Measurements from ENCODE around the gene CELF4. TPM values are rescaled to one million over a fixed set of nuclear protein-coding genes. Genes with fewer than 3 reads are reported as not detected.
A peak's percentile ranks its signal among the peaks of the same experiment; 100 is the strongest.

CELF4 gene
- total and polyA plus RNA-seq, 2 donors (not counting 3 experiments of a cell fraction or from before 2014, with no cell fraction given): not detected

- H3K27me3 ChIP-seq (ENCODE audit: control insufficient read depth in 2 of 2, insufficient read depth in 2 of 2, low read length in 2 of 2): peaks cover 21 to 30% of the 10 kb centered on the region in 2 experiments
- DNase-seq (ENCODE audit: low read depth, low spot score) (no peak), FAIRE-seq (no peak)
- no peak overlapping the region for H3K9ac ChIP-seq (replicated peaks; ENCODE audit: extremely low read depth, insufficient read depth, low read length)
- H3K79me2 ChIP-seq (ENCODE audit: control insufficient read depth, insufficient read depth, low read length): no peaks in the 10 kb centered on the region
- no peaks in the 10 kb centered on the region for H4K20me1 ChIP-seq (replicated peaks; ENCODE audit: control insufficient read depth, extremely low read depth, insufficient read depth, low read length)
- dilution Hi-C loops (cut with MboI; ENCODE audit: extremely low pct_ligation_motif_present, low sequenced_read_pairs) (no loop called here), intact Hi-C loops (cut with micrococcal nuclease) (no loop called here)
- TF ChIP-seq MYC (IDR thresholded peaks at IDR 0.05; ENCODE audit: low read depth, low read length): no peak
- no peak for TF ChIP-seq FOS (IDR thresholded peaks at IDR 0.05; ENCODE audit: borderline replicate concordance, insufficient read depth, low read length)
- TF ChIP-seq POLR2A (IDR thresholded peaks at IDR 0.05; ENCODE audit: low read depth, low read length): no peak
- TF ChIP-seq, protein P1, sequence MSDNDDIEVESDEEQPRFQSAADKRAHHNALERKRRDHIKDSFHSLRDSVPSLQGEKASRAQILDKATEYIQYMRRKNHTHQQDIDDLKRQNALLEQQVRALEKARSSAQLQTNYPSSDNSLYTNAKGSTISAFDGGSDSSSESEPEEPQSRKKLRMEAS (IDR thresholded peaks at IDR 0.05; ENCODE audit: insufficient read depth, insufficient read length): no peak
- no peak for TF ChIP-seq CTCF (IDR thresholded peaks at IDR 0.05; ENCODE audit: extremely low read depth in 1 of 2, insufficient read depth in 1 of 2, low read depth in 1 of 2, low read length in 2 of 2)
- no peak for TF ChIP-seq EZH2 (IDR thresholded peaks at IDR 0.05; ENCODE audit: borderline replicate concordance, low read depth, low read length, severe bottlenecking)
- TF ChIP-seq JUN (IDR thresholded peaks at IDR 0.05; ENCODE audit: borderline replicate concordance, insufficient read depth, insufficient read length, low read depth): no peak
- no peak for TF ChIP-seq POLR2AphosphoS5 (IDR thresholded peaks at IDR 0.05; ENCODE audit: insufficient read depth, low read depth, low read length)
- TF ChIP-seq GATA2 (IDR thresholded peaks at IDR 0.05; ENCODE audit: insufficient read depth, insufficient read length, low read depth, low read length): no peak
- POLR2A ChIA-PET: no interaction called here
- H2AFZ ChIP-seq (ENCODE audit: low read depth, low read length): no peak overlapping the region
- H3K4me3 ChIP-seq (replicated peaks in 1 of 3; ENCODE audit: insufficient read depth in 1 of 3, low read depth in 1 of 3, low read length in 3 of 3): peak overlapping the region in 1 of 3 experiments; percentile 16
- no peaks in the 10 kb centered on the region for H3K36me3 ChIP-seq (ENCODE audit: control insufficient read depth in 2 of 2, extremely low read depth in 1 of 2, insufficient read depth in 2 of 2, low read length in 2 of 2)
- CTCF ChIA-PET: no interaction called here
- H3K4me1 ChIP-seq (ENCODE audit: control insufficient read depth, extremely low read depth, insufficient read depth, low read length): no peaks in the 10 kb centered on the region
- no peaks in the 10 kb centered on the region for H3K9me3 ChIP-seq (replicated peaks; ENCODE audit: control insufficient read depth, insufficient read depth, low read length)
- no peak overlapping the region for H3K4me2 ChIP-seq (ENCODE audit: insufficient read depth, low read length)
- no peak overlapping the region for H3K27ac ChIP-seq (ENCODE audit: insufficient read depth, low read depth, low read length)
- no TSS peak for BruUV-seq (replicated peaks)
- H3K9me1 ChIP-seq (replicated peaks; ENCODE audit: control insufficient read depth, extremely low read depth, insufficient read depth, low read length): no peaks in the 10 kb centered on the region
These were observed 311.3 kb downstream of the CELF4 start for GRCh38 chr18:37254236-37254754.
